ENCODE data around the gene C6orf141.
A peak's percentile ranks its signal among the peaks of the same experiment; 100 is the strongest.

Gene C6orf141

DNA sequence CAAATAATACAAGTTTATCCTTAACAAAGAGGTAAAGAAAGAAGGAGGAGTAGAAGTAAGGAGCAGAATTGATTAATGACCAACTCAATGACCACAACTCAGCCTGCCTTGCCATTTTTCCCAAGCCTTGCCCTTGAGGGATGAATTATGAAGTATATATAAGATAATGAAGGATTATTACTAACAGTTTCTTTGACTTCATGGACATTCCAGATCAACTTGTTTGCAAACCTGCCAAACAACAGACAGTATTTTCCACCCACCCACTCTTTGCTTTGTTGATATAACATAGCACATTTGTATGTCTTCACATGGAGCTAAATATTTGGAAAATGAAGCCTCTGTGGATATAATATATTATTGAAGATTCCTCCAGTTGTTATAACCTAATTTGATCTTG lies 9.9 kb upstream of the C6orf141 start:
- DNase-seq: no peak

DNA sequence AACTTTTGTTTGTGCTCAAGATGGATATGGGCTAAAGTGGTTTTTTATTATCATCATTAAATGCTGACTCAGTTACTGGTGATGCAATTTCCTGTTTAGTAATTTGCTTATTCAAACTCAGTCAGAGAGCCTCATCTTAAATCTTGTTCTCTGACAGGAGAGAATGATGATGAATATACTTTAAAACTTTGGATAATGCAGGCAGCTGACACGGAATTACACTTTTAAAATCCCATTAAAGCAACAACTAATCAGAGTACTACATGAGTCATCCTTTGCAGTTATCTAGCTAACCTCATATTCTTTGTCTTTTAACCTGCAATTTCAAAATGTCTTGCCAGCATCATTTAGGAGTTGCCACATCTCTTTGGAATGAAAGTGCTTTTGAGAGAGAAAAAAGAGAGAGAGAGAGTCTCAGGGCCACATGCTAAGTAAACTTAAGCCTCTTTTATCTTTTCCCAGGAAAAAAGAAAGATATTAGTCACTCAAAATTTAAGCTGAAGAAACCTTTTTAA lies 9.2 kb upstream of the C6orf141 start:
- DNase-seq: peak in 2 of 3 experiments; percentile 12 to 54

- peak in 1 of 3 experiments; percentile 40 for DNase-seq
Measured at GRCh38 chr6:49541936-49542335, 8.5 kb upstream of the C6orf141 start.

GRCh38 chr6:49543087-49543858 lies 7.2 kb upstream of the C6orf141 start:
- DNase-seq: no peak

DNA sequence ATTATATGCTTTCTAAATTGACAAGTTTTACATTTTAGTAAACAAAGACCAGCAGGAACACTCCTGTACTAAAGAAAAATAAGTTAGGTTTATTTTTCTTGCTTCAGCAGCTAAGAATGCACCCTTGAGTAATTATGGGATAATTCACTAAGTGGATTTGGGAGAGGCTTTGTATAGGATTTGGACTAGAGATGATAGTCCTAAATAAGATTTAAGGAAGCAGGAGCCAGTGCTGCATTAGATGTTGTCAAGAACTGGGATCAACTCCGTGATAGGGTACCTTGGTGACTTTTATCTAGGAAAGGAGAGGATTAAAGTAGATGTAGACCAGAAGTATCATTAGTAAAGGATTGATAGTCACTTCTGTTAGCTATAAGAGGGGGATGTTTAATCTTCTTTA lies 4.1 kb upstream of the C6orf141 start:
- DNase-seq: no peak

DNA sequence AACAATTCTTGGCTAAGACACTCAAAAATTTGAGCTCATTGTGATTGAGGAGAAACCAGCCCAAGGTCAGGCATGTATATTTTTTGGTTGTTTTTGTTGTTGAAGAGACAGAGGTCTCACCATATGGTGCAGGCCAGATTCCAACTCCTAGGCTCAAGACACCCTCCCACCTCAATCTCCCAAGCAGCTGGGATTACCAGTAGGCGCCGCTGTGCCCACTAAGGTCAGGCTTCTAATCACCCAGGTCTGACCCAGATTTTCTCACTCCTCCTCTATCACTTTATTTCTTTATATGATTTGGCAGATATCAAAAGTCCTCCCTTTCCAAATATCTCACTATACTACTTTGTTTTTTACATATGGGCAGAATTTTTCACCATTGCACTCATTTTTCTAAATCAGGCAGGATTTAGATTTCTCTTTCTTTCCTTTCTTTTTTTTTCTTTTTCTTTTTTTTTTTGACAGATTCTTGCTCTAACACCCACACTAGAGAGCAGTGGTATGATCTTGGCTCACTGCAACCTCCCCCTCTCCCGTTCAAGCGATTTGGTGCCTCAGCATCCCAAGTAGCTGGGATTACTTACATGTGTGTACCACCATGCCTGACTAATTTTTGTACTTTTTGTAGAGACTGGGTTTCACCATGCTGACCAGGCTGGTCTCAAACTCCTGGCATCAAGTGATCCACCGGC lies 1.7 kb upstream of the C6orf141 start:
- no peak for DNase-seq

GRCh38 chr6:49549691-49550491 lies 577 bp upstream of the C6orf141 start:
- peak in 1 of 3 experiments; percentile 31 for DNase-seq

DNA sequence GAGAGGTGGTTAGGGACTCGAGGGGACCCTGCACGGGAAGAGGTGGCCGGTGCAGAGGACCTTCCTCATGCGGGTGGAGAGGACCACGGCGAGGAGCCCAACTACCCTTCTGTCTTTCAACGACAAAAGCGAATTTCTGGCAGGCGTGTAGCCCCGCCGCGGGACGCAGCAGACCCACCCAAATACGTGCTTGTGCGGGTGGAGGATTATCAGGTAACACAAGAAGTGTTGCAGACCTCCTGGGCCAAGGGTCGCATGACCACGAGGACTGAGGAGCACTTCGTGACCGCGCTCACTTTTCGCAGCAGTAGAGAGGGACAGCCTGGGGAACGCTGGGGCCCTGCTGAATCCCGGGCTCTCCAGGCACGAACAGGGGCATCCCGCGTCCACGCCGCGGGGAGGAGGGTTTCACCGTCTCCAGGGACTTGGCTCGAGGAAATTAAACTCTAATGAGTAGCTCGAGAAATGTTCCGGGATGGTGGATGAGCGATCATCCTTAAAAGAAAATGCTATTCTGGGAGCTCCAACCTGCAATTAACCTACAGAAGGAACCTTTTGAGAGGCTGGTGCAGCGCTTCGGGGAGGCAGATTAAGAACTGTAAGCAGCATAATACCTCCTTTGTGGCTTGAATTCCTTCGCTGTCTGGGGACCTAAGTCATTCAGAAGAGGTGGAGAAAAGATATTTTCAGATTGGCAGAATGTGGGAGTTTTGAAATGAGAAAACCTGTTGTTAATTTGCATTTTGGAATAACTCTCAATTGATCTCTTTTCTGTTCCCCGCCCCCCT lies 804 bp downstream of the C6orf141 start:
- peak; percentile 1 to 74 (median 72) for DNase-seq

- DNase-seq: no peak
Measured at GRCh38 chr6:49551866-49552129, 1.3 kb downstream of the C6orf141 start.

DNA sequence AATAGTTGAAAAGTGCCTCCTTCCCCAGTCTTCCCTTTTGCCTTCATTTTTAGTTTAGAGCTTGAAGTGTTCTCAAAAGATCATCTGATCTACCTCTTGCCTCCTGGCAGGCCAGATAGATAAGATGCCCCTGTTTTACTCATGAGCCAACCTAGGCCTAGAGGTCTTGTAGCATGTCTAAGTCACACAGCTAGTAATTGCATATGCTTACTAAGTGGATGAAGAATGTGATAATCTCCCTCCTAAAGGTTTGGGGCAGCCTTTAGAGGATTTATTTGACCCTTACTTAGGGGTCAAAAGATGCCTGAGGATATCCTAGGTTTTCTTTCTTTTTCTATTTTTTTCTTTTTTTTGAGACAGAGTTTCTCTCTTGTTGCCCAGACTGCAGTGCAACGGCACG lies 2.1 kb downstream of the C6orf141 start:
- no peak for DNase-seq

DNA sequence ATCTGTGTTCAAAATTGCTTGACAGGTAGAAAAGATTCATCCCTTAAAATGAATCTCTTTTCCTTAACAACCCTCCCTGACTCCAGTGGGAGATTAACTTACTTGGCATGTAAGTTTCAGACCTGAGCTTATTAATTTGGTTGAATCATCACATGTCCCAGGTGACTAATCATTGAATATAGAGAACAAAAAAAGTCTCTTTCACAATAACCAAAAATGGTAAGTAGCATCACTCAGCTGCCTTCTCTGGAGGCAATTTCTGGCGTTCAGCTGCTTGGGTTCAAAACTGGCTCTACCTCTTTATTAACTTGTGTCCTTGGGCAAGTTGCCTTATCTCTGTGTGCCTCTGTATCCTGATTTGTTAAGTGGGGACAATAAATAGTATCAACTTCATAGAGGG lies 2.9 kb downstream of the C6orf141 start:
- no peak for DNase-seq

GRCh38 chr6:49555951-49556350 lies 5.5 kb downstream of the C6orf141 start:
- DNase-seq: no peak

DNA sequence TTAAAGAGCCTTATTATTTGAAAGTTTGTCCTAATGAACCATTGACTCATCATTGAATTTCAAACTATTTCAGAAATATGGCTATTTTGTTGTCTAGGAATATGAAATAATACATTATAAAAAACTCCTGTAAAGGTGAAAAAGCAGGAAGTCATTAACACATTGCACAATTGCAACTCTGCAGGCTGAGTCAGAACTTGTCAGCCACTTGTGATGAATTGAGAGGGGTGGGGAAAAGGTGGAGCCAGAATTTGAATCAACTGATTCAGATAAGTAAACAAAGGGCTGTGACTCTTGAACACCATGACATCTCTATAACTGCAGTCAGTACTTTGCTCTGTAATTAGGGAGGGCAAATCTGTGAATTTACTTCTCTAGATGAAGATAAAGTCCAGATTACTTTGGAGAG lies 6.0 kb downstream of the C6orf141 start:
- DNase-seq: peak; percentile 5 to 88 (median 69)

DNA sequence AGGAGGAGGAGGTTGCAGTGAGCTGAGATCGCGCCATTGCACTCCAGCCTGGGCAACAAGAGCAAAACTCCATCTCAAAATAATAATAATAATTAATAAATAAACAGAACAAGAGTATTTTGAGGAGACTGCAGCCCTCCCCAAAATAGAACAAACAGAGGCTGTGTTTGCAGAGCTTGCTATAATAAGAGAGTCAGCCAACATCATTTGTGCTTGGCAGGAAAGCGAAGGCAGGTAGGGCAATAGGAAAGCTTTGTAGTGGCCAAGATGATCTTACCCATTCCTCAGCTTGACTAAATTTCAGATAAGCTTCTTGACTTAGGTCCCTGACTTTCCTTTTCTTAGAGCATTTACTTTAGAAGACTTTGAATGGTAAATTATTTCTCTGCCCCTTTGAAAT lies 6.7 kb downstream of the C6orf141 start:
- peak in 1 of 3 experiments; percentile 42 for DNase-seq

DNA sequence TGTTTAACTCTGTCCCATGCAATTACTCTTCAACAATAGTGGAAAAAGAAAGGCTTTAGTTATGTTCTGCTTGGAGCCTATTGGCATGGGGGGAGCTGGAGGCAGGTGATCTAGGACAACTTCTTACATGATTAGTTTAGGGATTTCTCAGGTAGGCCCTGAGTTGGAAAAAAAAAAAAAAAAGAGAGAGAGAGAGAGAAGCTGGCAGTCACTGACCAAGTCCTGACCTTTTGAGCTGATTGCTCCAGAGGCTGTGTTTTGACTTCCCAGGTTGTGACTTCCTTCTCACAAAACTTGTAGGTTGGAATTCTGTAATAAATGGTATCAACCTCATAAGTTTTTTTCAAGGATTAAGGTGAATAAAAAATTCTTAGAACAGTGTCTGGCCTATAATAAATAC lies 7.8 kb downstream of the C6orf141 start:
- DNase-seq: no peak

- DNase-seq: peak in 1 of 3 experiments; percentile 3
Measured at GRCh38 chr6:49563006-49563886, 12.8 kb downstream of the C6orf141 start.

- no peak for DNase-seq
Measured at GRCh38 chr6:49564552-49564951, 14.1 kb downstream of the C6orf141 start.

DNA sequence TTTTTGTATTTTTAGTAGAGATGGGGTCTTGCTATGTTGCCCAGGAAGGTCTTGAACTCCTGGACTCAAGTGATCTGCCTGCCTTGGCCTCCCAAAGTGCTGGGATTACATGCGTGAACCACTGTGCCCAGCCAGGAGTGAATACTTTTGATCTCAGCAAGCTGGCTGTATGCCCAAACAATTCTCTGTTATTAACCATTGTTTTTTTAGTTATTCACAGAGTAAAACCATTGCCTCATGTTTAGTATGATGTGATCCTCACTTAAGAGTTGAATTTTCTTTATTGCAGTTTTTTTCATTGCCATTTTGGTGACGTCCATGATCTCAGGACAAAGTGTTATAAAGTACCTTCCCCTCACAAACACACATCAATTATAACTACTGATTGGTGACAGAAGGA lies 14.8 kb downstream of the C6orf141 start:
- DNase-seq: no peak

DNA sequence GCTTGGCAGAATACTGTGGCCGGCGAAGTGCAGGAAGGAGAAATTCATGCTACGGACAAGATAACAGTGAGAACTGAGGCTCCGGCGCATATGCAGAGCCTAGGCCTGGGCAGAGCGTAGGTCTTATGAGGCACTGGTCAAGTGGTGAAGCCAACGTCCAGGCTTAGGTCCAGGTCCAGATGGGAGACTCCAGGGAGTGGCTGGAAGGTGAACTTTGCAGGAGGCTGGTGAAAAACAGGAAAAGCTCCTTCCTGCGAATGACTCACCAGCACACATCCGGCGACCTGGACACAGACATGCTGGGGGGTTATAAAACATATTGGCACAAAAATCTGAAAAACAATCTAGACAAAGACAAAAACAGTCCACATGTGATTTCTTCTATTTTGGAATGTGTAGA lies 15.4 kb downstream of the C6orf141 start:
- DNase-seq: no peak

- no peak for DNase-seq
Measured at GRCh38 chr6:49570474-49571079, 20.1 kb downstream of the C6orf141 start.

DNA sequence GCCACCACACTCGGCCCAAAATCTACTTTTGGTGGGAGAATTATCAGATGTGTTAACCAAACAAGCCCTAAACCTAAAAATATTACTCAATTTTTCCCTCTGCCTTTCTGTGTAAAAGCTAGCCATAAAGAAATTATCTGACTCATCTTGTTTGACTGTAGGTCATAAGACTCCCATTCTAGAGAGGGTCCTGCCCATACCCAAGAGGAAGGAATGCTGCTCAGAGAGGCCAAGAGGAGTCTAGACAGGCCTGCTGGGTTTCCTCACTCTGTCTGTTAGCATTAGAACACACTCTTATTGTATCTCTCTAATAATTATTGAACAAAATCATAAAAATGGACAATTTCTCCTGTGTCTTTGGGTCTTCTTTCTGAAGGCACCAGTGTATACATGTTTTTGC lies 26.1 kb downstream of the C6orf141 start:
- no peak for DNase-seq
